ENCODE measurements around the gene ANKRD16. TPM values are rescaled to one million over a fixed set of nuclear protein-coding genes. Genes with fewer than 3 reads are reported as not detected.

Gene ANKRD16
- total and polyA plus RNA-seq, 2 experiments from 2014 or later: 6.4 to 16.1 TPM

DNA sequence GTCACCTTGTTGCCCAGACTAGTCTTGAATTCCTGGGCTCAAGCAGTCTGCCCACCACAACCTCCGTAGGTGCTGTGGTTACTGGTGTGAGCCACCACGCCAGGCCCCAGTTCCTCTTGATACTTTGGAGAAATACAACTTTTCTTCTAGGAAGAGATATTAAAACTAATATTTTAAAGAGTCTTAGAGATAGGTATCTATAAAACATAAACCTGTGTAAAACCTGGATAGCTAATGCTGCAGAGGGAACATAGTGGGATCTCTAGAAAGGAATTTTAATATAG lies 71.7 kb downstream of the ANKRD16 start:
- Mint-ChIP-seq H3K27me3 (ENCODE audit: insufficient read depth, low read depth, poor library complexity) (peaks cover 14% of the 10 kb centered on the region), H3K36me3 (ENCODE audit: low read depth) (peaks cover 8% of the 10 kb centered on the region), H3K9me3 (no peaks in the 10 kb centered on the region), H3K4me1 (peaks cover 12% of the 10 kb centered on the region), H3K4me3 (no peak overlapping the region), H3K27ac (no peak overlapping the region)
- H3K4me1 ChIP-seq (ENCODE audit: insufficient read depth): peaks cover 11% of the 10 kb centered on the region
- H2AFZ ChIP-seq: no peak overlapping the region
- H3K27ac ChIP-seq (ENCODE audit: low read depth): no peak overlapping the region
- no peaks in the 10 kb centered on the region; the same call in 1 of the 2 replicates for H3K9me2 ChIP-seq (ENCODE audit: insufficient read depth)
- no peaks in the 10 kb centered on the region for H3K27me3 ChIP-seq (ENCODE audit: insufficient read depth)
- peaks cover 11% of the 10 kb centered on the region; the same call in 1 of the 2 replicates for H3K79me2 ChIP-seq (replicated peaks; ENCODE audit: insufficient read depth)
- no peak for TF ChIP-seq ZNF114 (CRISPR knock-in tag; IDR thresholded peaks at IDR 0.05)
- TF ChIP-seq, protein P1, sequence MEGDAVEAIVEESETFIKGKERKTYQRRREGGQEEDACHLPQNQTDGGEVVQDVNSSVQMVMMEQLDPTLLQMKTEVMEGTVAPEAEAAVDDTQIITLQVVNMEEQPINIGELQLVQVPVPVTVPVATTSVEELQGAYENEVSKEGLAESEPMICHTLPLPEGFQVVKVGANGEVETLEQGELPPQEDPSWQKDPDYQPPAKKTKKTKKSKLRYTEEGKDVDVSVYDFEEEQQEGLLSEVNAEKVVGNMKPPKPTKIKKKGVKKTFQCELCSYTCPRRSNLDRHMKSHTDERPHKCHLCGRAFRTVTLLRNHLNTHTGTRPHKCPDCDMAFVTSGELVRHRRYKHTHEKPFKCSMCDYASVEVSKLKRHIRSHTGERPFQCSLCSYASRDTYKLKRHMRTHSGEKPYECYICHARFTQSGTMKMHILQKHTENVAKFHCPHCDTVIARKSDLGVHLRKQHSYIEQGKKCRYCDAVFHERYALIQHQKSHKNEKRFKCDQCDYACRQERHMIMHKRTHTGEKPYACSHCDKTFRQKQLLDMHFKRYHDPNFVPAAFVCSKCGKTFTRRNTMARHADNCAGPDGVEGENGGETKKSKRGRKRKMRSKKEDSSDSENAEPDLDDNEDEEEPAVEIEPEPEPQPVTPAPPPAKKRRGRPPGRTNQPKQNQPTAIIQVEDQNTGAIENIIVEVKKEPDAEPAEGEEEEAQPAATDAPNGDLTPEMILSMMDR (conservative IDR thresholded peaks at IDR 0.05; ENCODE audit: low read depth in 2 of 2): no peak
- TF ChIP-seq EZH2phosphoT487 (IDR thresholded peaks at IDR 0.05; ENCODE audit: unreplicated experiment): no peak
- TF ChIP-seq, protein P2, sequence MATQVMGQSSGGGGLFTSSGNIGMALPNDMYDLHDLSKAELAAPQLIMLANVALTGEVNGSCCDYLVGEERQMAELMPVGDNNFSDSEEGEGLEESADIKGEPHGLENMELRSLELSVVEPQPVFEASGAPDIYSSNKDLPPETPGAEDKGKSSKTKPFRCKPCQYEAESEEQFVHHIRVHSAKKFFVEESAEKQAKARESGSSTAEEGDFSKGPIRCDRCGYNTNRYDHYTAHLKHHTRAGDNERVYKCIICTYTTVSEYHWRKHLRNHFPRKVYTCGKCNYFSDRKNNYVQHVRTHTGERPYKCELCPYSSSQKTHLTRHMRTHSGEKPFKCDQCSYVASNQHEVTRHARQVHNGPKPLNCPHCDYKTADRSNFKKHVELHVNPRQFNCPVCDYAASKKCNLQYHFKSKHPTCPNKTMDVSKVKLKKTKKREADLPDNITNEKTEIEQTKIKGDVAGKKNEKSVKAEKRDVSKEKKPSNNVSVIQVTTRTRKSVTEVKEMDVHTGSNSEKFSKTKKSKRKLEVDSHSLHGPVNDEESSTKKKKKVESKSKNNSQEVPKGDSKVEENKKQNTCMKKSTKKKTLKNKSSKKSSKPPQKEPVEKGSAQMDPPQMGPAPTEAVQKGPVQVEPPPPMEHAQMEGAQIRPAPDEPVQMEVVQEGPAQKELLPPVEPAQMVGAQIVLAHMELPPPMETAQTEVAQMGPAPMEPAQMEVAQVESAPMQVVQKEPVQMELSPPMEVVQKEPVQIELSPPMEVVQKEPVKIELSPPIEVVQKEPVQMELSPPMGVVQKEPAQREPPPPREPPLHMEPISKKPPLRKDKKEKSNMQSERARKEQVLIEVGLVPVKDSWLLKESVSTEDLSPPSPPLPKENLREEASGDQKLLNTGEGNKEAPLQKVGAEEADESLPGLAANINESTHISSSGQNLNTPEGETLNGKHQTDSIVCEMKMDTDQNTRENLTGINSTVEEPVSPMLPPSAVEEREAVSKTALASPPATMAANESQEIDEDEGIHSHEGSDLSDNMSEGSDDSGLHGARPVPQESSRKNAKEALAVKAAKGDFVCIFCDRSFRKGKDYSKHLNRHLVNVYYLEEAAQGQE (IDR thresholded peaks at IDR 0.05; ENCODE audit: unreplicated experiment): no peak
- no peak for TF ChIP-seq POLR2AphosphoS5 (IDR thresholded peaks at IDR 0.05; ENCODE audit: low read depth)
- no peak for TF ChIP-seq EZH2 (IDR thresholded peaks at IDR 0.05; ENCODE audit: low read depth, unreplicated experiment)
- ATAC-seq (no peak), DNase-seq (ENCODE audit: low spot score) (no peak)
- H3K36me3 ChIP-seq (ENCODE audit: insufficient read depth): no peaks in the 10 kb centered on the region
- H3K4me3 ChIP-seq: no peak overlapping the region
- no peaks in the 10 kb centered on the region for H3F3A ChIP-seq (replicated peaks; ENCODE audit: low read depth)
- no peak overlapping the region for H3K4me2 ChIP-seq
- no peaks in the 10 kb centered on the region for H4K20me1 ChIP-seq (replicated peaks; ENCODE audit: insufficient read depth)

GRCh38 chr10:5817322-5818047 lies 72.2 kb downstream of the ANKRD16 start:
- Histone ChIP-seq H3K4me1 (ENCODE audit: insufficient read depth) (peaks cover 11% of the 10 kb centered on the region), H3K36me3 (ENCODE audit: insufficient read depth) (no peaks in the 10 kb centered on the region), H3K27me3 (ENCODE audit: insufficient read depth) (no peaks in the 10 kb centered on the region), H3K27ac (ENCODE audit: low read depth) (no peak overlapping the region), H3K9me2 (ENCODE audit: insufficient read depth) (no peaks in the 10 kb centered on the region; the same call in 1 of the 2 replicates), H3K4me2 (no peak overlapping the region), H3F3A (replicated peaks; ENCODE audit: low read depth) (no peaks in the 10 kb centered on the region), H3K79me2 (replicated peaks; ENCODE audit: insufficient read depth) (peaks cover 15% of the 10 kb centered on the region), H3K4me3 (no peak overlapping the region), H2AFZ (no peak overlapping the region), H4K20me1 (replicated peaks; ENCODE audit: insufficient read depth) (no peaks in the 10 kb centered on the region)
- H3K4me3 Mint-ChIP-seq: no peak overlapping the region
- no peak for ATAC-seq
- peaks cover 14% of the 10 kb centered on the region for H3K27me3 Mint-ChIP-seq (ENCODE audit: insufficient read depth, low read depth, poor library complexity)
- H3K36me3 Mint-ChIP-seq (ENCODE audit: low read depth): peaks cover 8% of the 10 kb centered on the region
- peaks cover 12% of the 10 kb centered on the region for H3K4me1 Mint-ChIP-seq
- no peaks in the 10 kb centered on the region for H3K9me3 Mint-ChIP-seq
- DNase-seq (ENCODE audit: low spot score): no peak
- H3K27ac Mint-ChIP-seq: no peak overlapping the region
- TF ChIP-seq, protein P1 (conservative IDR thresholded peaks at IDR 0.05; ENCODE audit: low read depth in 2 of 2): no peak
- no peak for TF ChIP-seq CREB1 (CRISPR knock-in tag; IDR thresholded peaks at IDR 0.05; ENCODE audit: low read depth)
- no peak for TF ChIP-seq ZNF114 (CRISPR knock-in tag; IDR thresholded peaks at IDR 0.05)
- no peak for TF ChIP-seq EZH2phosphoT487 (IDR thresholded peaks at IDR 0.05; ENCODE audit: unreplicated experiment)

Measured in GM23338 (cell line).